Stimulated activated naive CD8-positive, alpha-beta T cell treated with anti-CD3 and anti-CD28 coated beads, Interleukin-15, amount 100 ng/mL, for 72 hours (primary cell): ENCODE measurements around the gene TAS2R42.

Source experiments
- ATAC-seq: fragments of 150-1000 bp; cut with Tn5 transposase; 2 replicates; pipeline ENCODE4 v1.10.0; 2021; ENCODE audit warnings: mild to moderate bottlenecking, moderate library complexity
- DNase-seq, 2 donors: peaks; one replicate each; pipeline ENCODE4 v3.0.0; 2021 to 2022
- H3K27ac Mint-ChIP-seq, 2 donors: one replicate each; pipeline ENCODE4 v1.8.0; 2022; ENCODE audit warnings: mild to moderate bottlenecking in 2 of 2, mixed read lengths in 2 of 2, moderate library complexity in 2 of 2
- H3K27me3 Mint-ChIP-seq: one replicate; pipeline ENCODE4 v1.8.0; 2022; ENCODE audit warnings: mixed read lengths
- H3K4me1 Mint-ChIP-seq: one replicate; pipeline ENCODE4 v1.8.0; 2022; ENCODE audit warnings: mild to moderate bottlenecking, mixed read lengths
- H3K4me3 Mint-ChIP-seq, 2 donors: one replicate each; pipeline ENCODE4 v1.8.0; 2022; ENCODE audit warnings: mild to moderate bottlenecking in 2 of 2, mixed read lengths in 2 of 2, moderate library complexity in 1 of 2
- H3K9me3 Mint-ChIP-seq, 2 donors: one replicate each; pipeline ENCODE4 v1.8.0; 2022; ENCODE audit warnings: mixed read lengths in 2 of 2

Gene TAS2R42, protein sequence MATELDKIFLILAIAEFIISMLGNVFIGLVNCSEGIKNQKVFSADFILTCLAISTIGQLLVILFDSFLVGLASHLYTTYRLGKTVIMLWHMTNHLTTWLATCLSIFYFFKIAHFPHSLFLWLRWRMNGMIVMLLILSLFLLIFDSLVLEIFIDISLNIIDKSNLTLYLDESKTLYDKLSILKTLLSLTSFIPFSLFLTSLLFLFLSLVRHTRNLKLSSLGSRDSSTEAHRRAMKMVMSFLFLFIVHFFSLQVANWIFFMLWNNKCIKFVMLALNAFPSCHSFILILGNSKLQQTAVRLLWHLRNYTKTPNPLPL

DNA sequence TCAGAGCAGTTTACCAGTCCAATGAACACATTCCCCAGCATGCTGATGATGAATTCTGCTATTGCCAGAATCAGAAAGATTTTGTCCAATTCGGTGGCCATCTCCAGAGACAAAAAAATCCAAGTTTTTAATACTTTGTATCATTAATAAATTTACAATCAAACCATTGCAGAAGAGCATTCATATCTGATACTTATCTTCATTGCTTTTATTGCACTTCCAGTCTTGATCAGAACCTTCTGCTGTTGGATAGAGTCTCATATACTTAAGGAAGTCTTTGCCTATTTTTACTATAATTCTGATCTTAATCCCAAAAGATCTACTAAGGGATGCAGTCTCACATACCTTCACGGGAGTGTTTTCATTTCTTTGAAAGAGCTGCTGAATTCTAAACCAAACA, at the start of gene TAS2R42:
Gene TAS2R42 (minus strand): TSS at position 101 of the 400 bp plus-strand sequence. CDS start 0 bp downstream, at position 101.
- no peaks in the 10 kb centered on the region for H3K27me3 Mint-ChIP-seq
- H3K4me3 Mint-ChIP-seq: no peak within 1 kb of the TSS
- ATAC-seq (no peak), DNase-seq (no peak)
- peaks cover 7% of the 10 kb centered on the region for H3K4me1 Mint-ChIP-seq
- H3K27ac Mint-ChIP-seq: no peak within 1 kb of the TSS
- H3K9me3 Mint-ChIP-seq: no peaks in the 10 kb centered on the region

DNA sequence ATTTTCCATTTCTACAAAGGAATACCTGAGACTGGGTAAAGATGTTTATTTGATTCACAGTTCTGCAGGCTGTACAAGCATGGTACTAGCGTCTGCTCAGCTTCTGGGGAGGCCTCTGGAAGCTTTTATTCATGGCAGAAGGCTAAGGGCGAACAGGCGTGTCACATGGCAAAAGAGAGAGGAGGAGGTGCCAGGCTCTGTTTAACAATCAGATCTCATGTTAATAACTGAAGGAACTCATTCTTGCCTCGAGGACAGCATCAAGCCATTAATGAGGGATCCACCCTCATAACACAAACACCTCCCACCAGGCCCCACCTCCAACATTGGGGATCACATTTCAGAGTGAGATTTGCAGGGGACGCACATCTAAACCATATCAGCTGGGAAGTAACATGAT, 46.8 kb upstream of the TAS2R42 start:
- no peak overlapping the region for H3K27ac Mint-ChIP-seq
- no peaks in the 10 kb centered on the region for H3K4me1 Mint-ChIP-seq
- peaks cover 0 to 10% of the 10 kb centered on the region in 2 donors for H3K9me3 Mint-ChIP-seq
- DNase-seq (no peak), ATAC-seq (no peak)
- no peak overlapping the region for H3K4me3 Mint-ChIP-seq
- H3K27me3 Mint-ChIP-seq: no peaks in the 10 kb centered on the region

DNA sequence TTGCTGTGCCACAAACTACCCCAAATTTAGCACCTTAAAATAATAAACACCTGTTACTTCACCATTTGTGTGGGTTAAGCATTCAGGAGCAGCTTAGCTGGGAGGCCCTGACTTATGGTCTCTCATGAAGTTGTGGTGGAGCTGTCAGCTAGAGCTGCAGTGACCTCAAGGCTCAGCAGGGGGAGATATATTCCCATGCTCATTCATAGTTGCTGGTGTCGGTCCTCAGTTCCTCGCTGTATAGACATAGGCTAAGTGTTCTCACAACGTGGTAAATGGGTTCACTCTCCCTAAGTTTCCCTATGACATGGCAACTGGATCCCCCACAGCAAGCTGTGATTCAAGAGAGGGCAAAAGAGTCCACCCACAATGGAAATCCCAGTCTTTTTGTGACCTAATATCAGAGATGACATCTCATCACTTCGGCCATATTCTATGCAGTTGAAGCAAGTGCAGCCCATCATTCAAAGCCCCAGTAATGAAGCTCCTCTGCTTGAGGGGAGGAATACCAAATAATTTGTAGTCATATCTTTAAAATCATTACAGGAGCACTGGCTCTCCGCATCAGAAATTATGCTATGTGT, 41.7 kb upstream of the TAS2R42 start:
- Mint-ChIP-seq H3K27me3 (no peaks in the 10 kb centered on the region), H3K4me3 (no peak overlapping the region)
- peak; percentile 4 to 42 for DNase-seq

DNA sequence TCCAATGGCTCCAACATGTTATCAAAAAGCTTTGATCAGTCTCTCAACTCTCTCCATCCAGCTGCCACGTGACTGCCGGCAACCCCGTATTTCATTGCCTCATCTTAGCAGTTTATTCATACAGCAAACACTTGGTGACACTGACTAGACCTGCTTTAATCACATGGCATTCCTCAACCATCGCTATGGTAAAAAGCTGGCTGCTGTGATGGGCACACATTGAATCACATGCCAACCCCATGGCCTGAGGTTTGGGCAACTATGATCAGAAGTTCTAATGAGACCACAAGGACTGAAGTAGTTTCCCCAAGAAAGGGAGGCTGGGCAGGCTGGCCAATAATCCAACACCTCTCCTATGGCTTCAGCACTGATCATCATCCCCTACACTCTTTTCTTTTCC, 40.6 kb upstream of the TAS2R42 start:
- Mint-ChIP-seq H3K4me3 (no peak overlapping the region), H3K27ac (no peak overlapping the region), H3K4me1 (no peaks in the 10 kb centered on the region), H3K9me3 (peaks cover 0 to 6% of the 10 kb centered on the region in 2 donors), H3K27me3 (no peaks in the 10 kb centered on the region)
- no peak for DNase-seq
- no peak for ATAC-seq

More for the DNA sequence above, 41.7 kb upstream of the TAS2R42 start:
- ATAC-seq: peak; percentile 83
- H3K4me1 Mint-ChIP-seq: no peaks in the 10 kb centered on the region
- H3K27ac Mint-ChIP-seq: no peak overlapping the region
- no peaks in the 10 kb centered on the region for H3K9me3 Mint-ChIP-seq

DNA sequence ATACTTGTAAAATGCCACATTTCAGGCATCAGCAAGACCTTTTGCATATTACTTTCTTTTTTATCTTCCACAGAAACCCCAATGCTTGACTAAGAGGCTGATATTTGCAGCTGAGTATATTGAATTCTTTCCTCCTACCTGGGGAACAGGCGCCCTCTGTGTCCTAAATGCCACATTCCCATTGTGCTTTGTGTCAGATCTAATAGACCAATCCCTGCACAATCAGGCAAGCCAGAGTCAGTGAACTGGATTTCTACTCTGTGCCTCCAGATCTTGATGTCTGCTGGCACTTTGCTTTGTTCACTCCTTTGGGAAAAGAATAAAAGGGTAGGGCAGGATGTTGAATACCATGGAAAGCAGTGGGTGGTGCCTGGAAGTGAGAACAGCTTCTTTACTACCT, 22.4 kb upstream of the TAS2R42 start:
- no peaks in the 10 kb centered on the region for H3K4me1 Mint-ChIP-seq

DNA sequence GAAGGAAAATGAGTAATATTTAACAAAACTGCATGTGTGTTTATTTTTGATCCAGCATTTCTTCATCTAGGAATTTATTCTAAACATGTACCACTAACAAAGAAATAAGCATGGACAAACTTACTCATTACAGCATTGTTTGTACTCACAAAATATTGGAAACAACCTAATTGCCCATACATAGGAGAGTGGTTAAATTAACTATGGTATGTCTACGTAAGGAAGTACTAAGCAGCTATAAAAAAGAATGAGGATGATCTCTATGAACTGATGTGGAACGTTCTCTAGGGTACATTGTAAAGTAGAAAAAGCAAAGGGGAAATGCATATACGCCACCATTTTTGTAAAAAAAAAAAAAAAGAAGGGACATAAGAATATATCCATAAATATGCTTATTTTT, 17.4 kb upstream of the TAS2R42 start:
- Mint-ChIP-seq H3K4me3 (no peak overlapping the region), H3K9me3 (no peaks in the 10 kb centered on the region), H3K27ac (no peak overlapping the region), H3K4me1 (no peaks in the 10 kb centered on the region), H3K27me3 (no peaks in the 10 kb centered on the region)
- ATAC-seq (no peak), DNase-seq (no peak)

More for the DNA sequence above, 22.4 kb upstream of the TAS2R42 start:
- DNase-seq: no peak
- Mint-ChIP-seq H3K9me3 (no peaks in the 10 kb centered on the region), H3K27me3 (no peaks in the 10 kb centered on the region), H3K4me3 (no peak overlapping the region), H3K27ac (no peak overlapping the region)
- no peak for ATAC-seq

DNA sequence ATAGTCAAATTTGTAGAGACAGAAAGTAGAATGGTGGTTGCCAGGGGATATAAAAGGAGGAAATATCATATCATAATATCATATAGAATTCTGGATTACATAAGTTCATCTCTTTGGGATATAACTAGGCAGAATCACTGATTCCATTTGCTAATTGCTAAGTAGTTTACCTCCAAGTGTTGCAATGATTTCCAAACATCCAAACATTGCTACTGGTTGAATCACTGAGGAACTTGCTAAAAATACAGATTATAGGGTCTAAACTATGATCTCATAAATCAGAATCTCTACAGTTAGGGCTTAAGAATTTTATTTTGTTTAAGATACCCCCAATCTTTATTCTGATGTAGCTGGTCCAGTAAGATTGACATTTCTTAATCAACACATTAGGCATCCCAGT, 16.1 kb upstream of the TAS2R42 start:
- no peaks in the 10 kb centered on the region for H3K9me3 Mint-ChIP-seq
- no peaks in the 10 kb centered on the region for H3K27me3 Mint-ChIP-seq
- ATAC-seq: no peak
- no peaks in the 10 kb centered on the region for H3K4me1 Mint-ChIP-seq
- no peak overlapping the region for H3K4me3 Mint-ChIP-seq
- no peak for DNase-seq
- no peak overlapping the region for H3K27ac Mint-ChIP-seq

DNA sequence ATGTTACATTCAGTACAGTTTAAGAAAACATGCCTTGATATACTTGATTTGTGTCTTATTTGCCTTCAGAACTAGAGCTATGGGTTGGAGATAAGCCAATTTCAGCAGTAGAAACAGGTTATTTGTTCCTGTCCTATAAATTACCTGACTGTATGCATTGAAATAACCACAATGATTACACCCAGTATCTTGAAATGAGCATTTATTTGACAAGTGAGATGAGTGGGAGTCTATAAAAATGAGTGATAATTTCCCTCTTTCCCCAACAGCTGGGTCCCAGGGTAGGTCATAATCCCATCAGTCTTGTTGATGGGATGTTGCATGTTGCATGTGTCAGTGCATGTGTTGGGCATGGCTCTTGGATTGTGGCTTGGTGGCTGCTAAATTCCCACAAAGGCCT, 3.7 kb downstream of the TAS2R42 start:
- Mint-ChIP-seq H3K4me3 (no peak overlapping the region), H3K27me3 (no peaks in the 10 kb centered on the region), H3K9me3 (no peaks in the 10 kb centered on the region), H3K4me1 (peaks cover 14% of the 10 kb centered on the region), H3K27ac (no peak overlapping the region)
- ATAC-seq: peak; percentile 55
- DNase-seq: no peak

DNA sequence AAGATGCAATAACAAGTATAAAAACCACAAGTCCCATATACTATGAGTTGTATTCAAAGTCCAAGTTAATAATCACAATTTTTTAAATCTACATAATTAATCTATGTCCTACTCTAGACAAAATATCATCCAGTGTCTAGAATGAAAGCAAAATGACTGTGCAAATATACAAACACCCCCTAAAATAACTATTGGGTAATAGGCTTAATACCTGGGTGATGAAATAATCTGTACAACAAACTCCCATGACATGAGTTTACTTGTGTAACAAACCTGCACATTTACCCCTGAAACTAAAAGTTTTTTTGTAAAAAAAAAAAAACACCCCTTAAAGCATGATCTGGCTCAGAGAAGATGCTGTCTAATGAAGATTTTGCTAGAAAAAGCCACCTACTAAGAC, 4.2 kb downstream of the TAS2R42 start:
- no peak for DNase-seq
- H3K4me3 Mint-ChIP-seq: no peak overlapping the region
- no peak overlapping the region for H3K27ac Mint-ChIP-seq
- ATAC-seq: no peak
- H3K9me3 Mint-ChIP-seq: no peaks in the 10 kb centered on the region
- H3K4me1 Mint-ChIP-seq: peaks cover 14% of the 10 kb centered on the region
- no peaks in the 10 kb centered on the region for H3K27me3 Mint-ChIP-seq

DNA sequence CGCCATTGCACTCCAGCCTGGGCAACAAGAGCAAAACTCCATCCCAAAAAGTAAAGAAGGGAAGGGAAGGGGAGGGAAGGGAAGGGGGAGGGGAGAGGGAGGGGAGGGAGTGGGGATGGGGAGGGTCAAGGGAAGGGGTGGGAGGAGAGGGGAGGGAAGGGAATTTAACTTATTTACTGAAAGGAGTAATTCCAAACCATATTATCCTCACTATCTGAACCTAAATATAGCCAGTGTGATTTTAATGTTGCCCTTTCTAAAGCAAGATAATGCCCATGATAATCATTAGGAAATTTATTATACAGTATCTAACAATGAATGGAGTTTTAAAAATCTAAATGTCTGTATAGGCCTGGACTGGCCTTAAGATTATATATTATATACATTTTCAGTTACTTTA, 8.5 kb downstream of the TAS2R42 start:
- Mint-ChIP-seq H3K4me3 (no peak overlapping the region), H3K27ac (no peak overlapping the region), H3K9me3 (no peaks in the 10 kb centered on the region), H3K27me3 (no peaks in the 10 kb centered on the region), H3K4me1 (peaks cover 16% of the 10 kb centered on the region)
- DNase-seq: no peak
- ATAC-seq: no peak

DNA sequence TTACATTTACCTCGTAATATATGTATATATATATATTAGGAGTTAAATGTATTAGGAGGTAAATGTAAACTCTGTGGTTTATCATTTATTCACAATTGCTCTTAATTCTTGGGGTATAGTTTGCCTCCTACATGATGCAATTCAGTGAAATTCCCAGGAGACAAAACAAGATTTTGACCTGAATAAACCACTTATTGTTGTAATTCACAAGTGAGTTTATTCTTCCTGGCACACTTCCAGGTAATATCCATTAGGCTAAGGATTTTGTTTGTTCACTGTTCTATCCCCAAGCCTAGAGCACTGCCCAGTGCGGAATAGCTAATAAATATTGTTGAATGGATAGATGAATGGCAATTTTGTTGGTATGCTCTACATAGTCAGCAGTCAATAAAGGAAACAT, 12.7 kb downstream of the TAS2R42 start:
- no peak for DNase-seq

DNA sequence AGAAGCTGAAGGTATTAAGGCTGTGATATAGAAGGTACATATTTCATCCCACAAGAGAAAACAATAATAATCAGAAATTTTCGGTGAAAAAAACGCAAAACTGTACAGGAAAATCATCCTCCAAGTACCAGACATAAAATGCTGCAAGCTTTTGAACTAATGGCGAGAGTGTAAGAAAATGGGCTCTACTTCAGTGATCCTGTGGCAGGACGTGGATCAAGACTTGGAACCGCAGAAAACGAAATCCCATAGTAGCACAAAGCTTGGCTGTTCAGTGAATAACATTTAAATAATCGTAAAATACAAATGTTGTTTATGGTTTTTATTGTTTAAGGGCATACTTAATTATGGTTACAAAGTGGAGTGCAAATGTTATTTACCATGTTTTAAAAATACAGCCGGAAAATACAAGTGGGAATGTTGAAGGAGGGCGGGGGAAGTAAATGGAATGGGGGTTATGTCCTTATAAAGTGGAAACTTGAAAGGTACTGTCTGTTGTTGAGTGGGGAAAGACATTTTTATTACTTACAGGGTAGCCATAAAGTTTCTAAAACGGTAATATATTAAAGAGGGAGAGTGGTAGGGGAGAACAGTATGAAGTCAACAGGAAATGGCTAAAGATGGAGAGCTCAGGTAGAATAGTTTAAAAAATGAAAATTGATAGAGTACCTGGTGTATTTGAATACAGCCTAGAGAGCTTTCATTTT, 14.6 kb downstream of the TAS2R42 start:
- DNase-seq: no peak
- Mint-ChIP-seq H3K4me1 (peaks cover 49% of the 10 kb centered on the region), H3K4me3 (peak overlapping the region; percentile 93 to 98), H3K9me3 (no peaks in the 10 kb centered on the region), H3K27ac (peak overlapping the region; percentile 99 to 100), H3K27me3 (no peaks in the 10 kb centered on the region)
- ATAC-seq: no peak

More for the DNA sequence above, 12.7 kb downstream of the TAS2R42 start:
- H3K27ac Mint-ChIP-seq: no peak overlapping the region
- H3K27me3 Mint-ChIP-seq: no peaks in the 10 kb centered on the region
- peaks cover 30% of the 10 kb centered on the region for H3K4me1 Mint-ChIP-seq
- H3K4me3 Mint-ChIP-seq: no peak overlapping the region
- no peaks in the 10 kb centered on the region for H3K9me3 Mint-ChIP-seq
- ATAC-seq: no peak

DNA sequence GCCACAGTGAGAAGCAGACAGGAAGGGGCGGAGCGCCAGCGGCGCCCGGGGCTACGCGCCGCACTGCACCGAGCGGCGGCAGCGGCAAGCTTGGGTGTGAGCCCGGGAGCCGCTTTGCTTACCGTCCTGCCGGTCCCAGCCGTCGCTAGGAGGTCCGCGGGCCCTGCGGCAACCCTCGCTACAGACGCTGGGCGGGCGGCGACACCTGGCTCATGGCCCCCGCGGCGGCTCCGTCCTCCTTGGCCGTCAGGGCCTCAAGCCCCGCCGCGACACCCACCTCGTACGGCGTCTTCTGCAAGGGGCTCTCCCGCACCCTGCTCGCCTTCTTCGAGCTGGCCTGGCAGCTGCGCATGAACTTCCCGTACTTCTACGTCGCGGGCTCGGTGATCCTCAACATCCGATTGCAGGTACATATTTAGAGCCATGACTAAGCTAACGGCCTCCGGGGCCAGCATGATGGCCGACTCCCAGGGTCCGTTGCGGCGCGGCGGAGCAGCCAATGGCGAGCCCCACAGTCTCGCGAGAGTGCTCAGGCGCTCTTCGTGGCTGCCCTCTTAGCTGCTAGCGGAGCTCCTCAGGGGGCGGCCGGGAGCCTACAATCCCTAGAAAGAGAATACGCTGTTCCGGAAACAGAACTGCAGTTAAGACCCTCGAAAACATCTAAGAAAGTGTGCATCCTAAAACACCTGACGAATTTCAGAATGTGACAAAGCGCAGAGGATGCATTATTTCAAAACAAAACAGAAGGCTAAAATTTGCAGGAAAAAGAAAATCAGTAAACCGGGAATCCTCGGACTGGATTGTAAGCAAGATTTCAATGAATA, 15.4 kb downstream of the TAS2R42 start, which contains the start of gene SMIM10L1:
Gene SMIM10L1 (plus strand): TSS at position 50 of the 824 bp plus-strand sequence. CDS start 163 bp downstream, at position 213.
- Mint-ChIP-seq H3K9me3 (no peaks in the 10 kb centered on the region), H3K4me3 (peak within 1 kb of the TSS; percentile 93 to 98), H3K4me1 (peaks cover 52% of the 10 kb centered on the region), H3K27ac (peak within 1 kb of the TSS; percentile 99 to 100), H3K27me3 (no peaks in the 10 kb centered on the region)
- ATAC-seq (peak; percentile 97), DNase-seq (peak; percentile 87 to 91)

DNA sequence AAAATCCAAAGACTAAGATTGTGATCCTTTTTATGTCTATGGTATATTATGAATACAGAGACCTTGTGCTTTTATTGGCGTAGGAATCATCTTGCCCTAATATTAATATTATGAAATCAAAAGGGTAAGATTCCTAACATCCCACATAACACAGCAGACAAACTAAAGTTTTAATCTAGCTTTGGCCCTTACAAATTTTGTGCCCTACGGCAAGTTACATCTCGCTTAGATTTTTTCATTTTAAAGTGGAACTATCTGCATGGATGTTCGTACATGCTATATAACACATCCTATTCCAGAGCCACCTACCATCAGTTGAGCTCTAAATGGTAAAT, 16.0 kb downstream of the TAS2R42 start:
- DNase-seq (no peak), ATAC-seq (no peak)
- H3K27ac Mint-ChIP-seq: peak overlapping the region; percentile 99 to 100
- peak overlapping the region; percentile 93 to 98 for H3K4me3 Mint-ChIP-seq
- H3K27me3 Mint-ChIP-seq: no peaks in the 10 kb centered on the region
- H3K9me3 Mint-ChIP-seq: no peaks in the 10 kb centered on the region
- H3K4me1 Mint-ChIP-seq: peaks cover 58% of the 10 kb centered on the region

DNA sequence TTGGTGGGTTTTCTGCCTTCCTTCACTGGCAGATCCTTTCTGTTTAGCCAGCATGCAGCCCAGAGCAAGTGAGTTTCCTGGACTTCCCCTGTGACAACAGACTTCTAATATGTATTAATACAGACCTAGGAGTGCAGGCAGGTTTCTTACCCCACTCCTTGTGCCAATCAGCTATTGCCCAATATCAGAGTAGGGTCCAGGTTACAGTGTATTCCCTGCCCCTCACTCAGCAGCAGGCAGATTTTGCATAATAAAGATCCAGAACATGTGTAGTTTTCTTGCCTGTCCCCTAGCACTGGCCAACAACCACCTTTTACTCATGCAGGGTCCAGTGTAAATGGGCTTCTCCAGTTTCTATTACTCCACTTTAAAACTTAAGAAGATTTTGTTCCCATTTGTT, 20.4 kb downstream of the TAS2R42 start:
- H3K4me1 Mint-ChIP-seq: peaks cover 66% of the 10 kb centered on the region
- H3K27me3 Mint-ChIP-seq: no peaks in the 10 kb centered on the region
- no peak for DNase-seq
- H3K4me3 Mint-ChIP-seq: no peak overlapping the region
- H3K27ac Mint-ChIP-seq: no peak overlapping the region
- H3K9me3 Mint-ChIP-seq: no peaks in the 10 kb centered on the region
- no peak for ATAC-seq
